GM12878 (cell line): ENCODE results near the gene GAS6. TPM values are rescaled to one million over a fixed set of nuclear protein-coding genes. Genes with fewer than 3 reads are reported as not detected.

ENCODE experiments used
- ATAC-seq: fragments of 200-7000 bp; cut with Tn5 transposase; 3 replicates; pipeline ENCODE4 v1.9.1; 2020; ENCODE audit warnings: mild to moderate bottlenecking, moderate library complexity
- BruUV-seq: library from RNA; stranded (reverse); fragments of 400-500 nt; replicated peaks from 2 replicates; lab custom pipeline; 2021; lab: Mats Ljungman, UMichigan
- CTCF ChIA-PET: fragments of 300-600 bp; sonication (Branson Sonifier 250); formaldehyde crosslinking; extraction: SDS; loops from one replicate; lab custom pipeline; 2021; ENCODE audit warnings: inconsistent platforms; lab: Yijun Ruan, JAX
- POLR2A ChIA-PET: fragments of 350-600 bp; formaldehyde crosslinking; extraction: SDS; loops from one replicate; lab custom pipeline; 2021; ENCODE audit warnings: inconsistent platforms; lab: Charles Lee
- RAD21 ChIA-PET: fragments of 300-600 bp; sonication (Branson Sonifier 250); formaldehyde crosslinking; loops from one replicate; lab custom pipeline; 2023; ENCODE audit warnings: antibody characterized with exemption; ENCODE audit not compliant: unreplicated experiment; lab: Charles Lee
- SMC1A ChIA-PET: fragments of 300-600 bp; sonication (Branson Sonifier 250); formaldehyde crosslinking; loops from one replicate; lab custom pipeline; 2023; ENCODE audit not compliant: unreplicated experiment, uncharacterized antibody; lab: Charles Lee
- DNase-seq: peaks from one replicate; pipeline ENCODE4 v3.0.0-alpha.2; 2011; ENCODE audit warnings: low read depth, low spot score
- FAIRE-seq: peaks from 3 replicates; lab custom pipeline; 2011; peaks lifted over from hg19 to GRCh38; lab: Jason Lieb, UNC
- H2AFZ ChIP-seq: 2 replicates; pipeline ENCODE4 v1.6.0; 2011; ENCODE audit warnings: low read depth, low read length, control low read depth; ENCODE audit not compliant: control insufficient read depth
- H3K27ac ChIP-seq: 2 replicates; pipeline ENCODE4 v1.5.1; 2011; ENCODE audit warnings: control low read depth; ENCODE audit not compliant: control insufficient read depth, insufficient read depth
- H3K27me3 ChIP-seq, 2 experiments: replicated peaks in 1 of 2; 2 replicates each; pipeline versions ENCODE4 v1.6.0 to v1.6.1; 2011; ENCODE audit warnings: low read length in 1 of 2; ENCODE audit not compliant: control insufficient read depth in 2 of 2, insufficient read depth in 2 of 2
- H3K36me3 ChIP-seq, 2 experiments: 2 replicates each; pipeline ENCODE4 v1.5.1; 2011; ENCODE audit warnings: low read length in 1 of 2; ENCODE audit not compliant: control insufficient read depth in 2 of 2, insufficient read depth in 2 of 2
- H3K4me1 ChIP-seq: 2 replicates; pipeline ENCODE4 v1.6.1; 2011; ENCODE audit warnings: mild to moderate bottlenecking, low read length, moderate library complexity, mixed read lengths; ENCODE audit not compliant: control insufficient read depth, insufficient read depth
- H3K4me2 ChIP-seq: 2 replicates; pipeline ENCODE4 v1.6.0; 2011; ENCODE audit warnings: control low read depth; ENCODE audit not compliant: control insufficient read depth, insufficient read depth
- H3K4me3 ChIP-seq: fragments of 200-600 bp; sonication (generic); 2 replicates; pipeline ENCODE4 v1.5.1; 2016
- H3K79me2 ChIP-seq: 2 replicates; pipeline ENCODE4 v1.6.0; 2011; ENCODE audit warnings: low read length; ENCODE audit not compliant: control insufficient read depth, insufficient read depth
- H3K9ac ChIP-seq: 2 replicates; pipeline ENCODE4 v1.8.0; 2011; ENCODE audit warnings: low read length, control low read depth, mixed read lengths; ENCODE audit not compliant: control insufficient read depth, insufficient read depth
- H3K9me3 ChIP-seq: replicated peaks from 3 replicates; pipeline ENCODE4 v1.5.1; 2011; ENCODE audit warnings: mild to moderate bottlenecking, low read length; ENCODE audit not compliant: control insufficient read depth, insufficient read depth
- H4K20me1 ChIP-seq: 2 replicates; pipeline ENCODE4 v1.6.0; 2011; ENCODE audit not compliant: control insufficient read depth, insufficient read depth
- ATF7 ChIP-seq: fragments of 450-650 bp; IDR thresholded peaks from 2 replicates; pipeline ENCODE4 v1.6.1; 2016; ENCODE audit warnings: low read depth, mild to moderate bottlenecking
- DPF2 ChIP-seq: fragments of 450-650 bp; IDR thresholded peaks from 2 replicates; pipeline ENCODE4 v1.6.1; 2017; ENCODE audit warnings: mild to moderate bottlenecking
- E4F1 ChIP-seq: fragments of 450-650 bp; IDR thresholded peaks from 2 replicates; pipeline ENCODE4 v1.6.1; 2018; ENCODE audit warnings: borderline replicate concordance, mild to moderate bottlenecking; ENCODE audit not compliant: partially characterized antibody
- IRF4 ChIP-seq: IDR thresholded peaks from 2 replicates; pipeline ENCODE4 v1.6.1; 2011; ENCODE audit warnings: low read depth, low read length
- SMARCA5 ChIP-seq: fragments of 450-650 bp; IDR thresholded peaks from 2 replicates; pipeline ENCODE4 v1.6.1; 2017; ENCODE audit warnings: mild to moderate bottlenecking
- ZBTB4 ChIP-seq: fragments of 450-650 bp; formaldehyde crosslinking; IDR thresholded peaks from 2 replicates; pipeline ENCODE4 v1.4.0; 2022; ENCODE audit warnings: mild to moderate bottlenecking, moderate library complexity
- WGBS: methylation state at CpG from one replicate; pipeline ENCODE4 v1.1.6; 2016; ENCODE audit warnings: low lambda C conversion rate; ENCODE audit not compliant: insufficient replicate concordance, insufficient coverage; ENCODE audit errors: missing lambda C conversion rate; 5-methylcytosine and 5-hydroxymethylcytosine counted together
- in situ Hi-C: fragments of 300-500 bp; cut with MboI; formaldehyde crosslinking; loops from 9 replicates; pipeline ENCODE4 v1.14.3; 2018; ENCODE audit warnings: mixed read lengths
- intact Hi-C: fragments of 100-400 bp; cut with micrococcal nuclease; formaldehyde crosslinking; loops from one replicate; pipeline ENCODE4 v1.14.2; 2022; ENCODE audit not compliant: unreplicated experiment
- polyA plus RNA-seq, 11 experiments: library from polyadenylated mRNA; depleted of rRNA in 4 of 11; unstranded in 6 of 11; stranded (reverse) in 5 of 11; fragments of >200 nt; fragmentation: Nextera tagmentation in 4 of 11; fragmentation: Illumina TruSeq in 1 of 11; extraction: Ambion mirVana in 4 of 11; extraction: Trizol in 1 of 11; gene quantifications; 1 replicate in 1 of 11; 2 replicates in 10 of 11; pipeline versions ENCODE4 v1.2.1 to v1.2.3, GENCODE V29; 2011 to 2016; ENCODE audit warnings: inconsistent platforms in 2 of 11, missing spikeins in 2 of 11, low read depth in 1 of 11
- total RNA-seq, 4 experiments: library from RNA; depleted of rRNA in 3 of 4; stranded (reverse); fragments of >200 nt in 3 of 4; fragmentation: Illumina TruSeq in 1 of 4; extraction: Trizol in 1 of 4; gene quantifications; 2 replicates each; pipeline versions ENCODE4 v1.2.1 to v1.2.3, GENCODE V29; 2013 to 2021

The GAS6 gene
- total and polyA plus RNA-seq, 10 of the 15 experiments (the other 5 are each of a cell fraction or from before 2014, with no cell fraction given) = 0.03 to 0.59 (median 0.10) TPM; not detected in 2

GRCh38 chr13:113787694-113788093 lies 76.2 kb downstream of the GAS6 start:
- 44% methylated on average over 9 of the region's 12 CpGs for WGBS
- Histone ChIP-seq H2AFZ (no peak overlapping the region), H4K20me1 (no peaks in the 10 kb centered on the region), H3K4me1 (no peaks in the 10 kb centered on the region), H3K27ac (no peak overlapping the region), H3K36me3 (no peaks in the 10 kb centered on the region), H3K4me3 (no peak overlapping the region), H3K79me2 (no peaks in the 10 kb centered on the region), H3K4me2 (no peak overlapping the region), H3K9me3 (no peaks in the 10 kb centered on the region), H3K27me3 (no peaks in the 10 kb centered on the region; a peak in 1 of 4 replicates), H3K9ac (no peak overlapping the region)
- DNase-seq (no peak), ATAC-seq (no peak), FAIRE-seq (no peak)
- ChIA-PET RAD21 (no interaction called here), SMC1A (no interaction called here), POLR2A (no interaction called here), CTCF (no interaction called here)
- intact Hi-C loops (no loop called here), in situ Hi-C loops (no loop called here)
- BruUV-seq = no TSS peak
- TF ChIP-seq ZBTB4 (CRISPR knock-in tag) = no peak
- no peak for TF ChIP-seq ATF7
- no peak for TF ChIP-seq IRF4
- no peak for TF ChIP-seq SMARCA5
- TF ChIP-seq DPF2 = no peak
- TF ChIP-seq E4F1 = no peak
